ENCODE data around the gene SPEM3. TPM values are rescaled to one million over a fixed set of nuclear protein-coding genes. Genes with fewer than 3 reads are reported as not detected.
"Not testable (repeated sequence)": the region's sequence is repeated elsewhere in the genome, so short reads cannot be mapped to it uniquely, and the experiment has no call there.

The SPEM3 gene
- total RNA-seq, 1 donor from 2014 or later, result not detected

DNA sequence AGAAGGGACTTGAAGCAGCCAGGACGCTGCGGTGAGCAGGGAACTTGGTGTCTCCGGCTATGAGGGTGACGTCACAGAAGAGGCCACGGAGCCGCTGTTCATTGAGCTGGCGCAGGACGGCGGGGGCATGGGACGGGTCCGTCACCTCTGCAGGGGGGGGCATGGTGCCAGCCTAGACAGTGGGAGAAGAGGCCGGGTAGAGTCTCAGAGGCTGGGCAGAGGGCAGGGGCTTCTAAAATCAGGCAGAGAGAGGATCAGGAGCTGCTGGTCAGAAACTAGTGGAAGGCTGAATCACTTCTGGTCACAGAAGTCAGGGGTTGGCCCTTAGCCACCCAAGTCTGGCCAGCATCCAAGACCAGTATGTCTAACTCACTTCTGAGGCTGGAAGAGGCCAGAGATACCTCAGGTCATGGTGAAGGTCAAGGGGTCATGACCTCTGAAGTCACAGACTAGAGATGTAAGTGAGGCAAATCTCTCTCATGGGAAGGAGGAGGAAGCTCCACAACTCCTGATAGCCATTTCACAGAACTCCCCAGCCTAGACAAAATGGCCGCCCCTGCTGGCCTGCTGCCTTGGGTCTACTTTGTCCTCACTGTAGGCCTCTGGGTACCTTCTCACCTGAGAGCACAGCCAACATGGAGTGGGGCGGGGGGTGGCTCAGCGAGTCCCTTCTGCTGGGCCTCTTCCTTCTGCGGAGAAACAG, 38.1 kb downstream of the SPEM3 start:
- Mint-ChIP-seq H3K9me3 (ENCODE audit: low read depth) (no peaks in the 10 kb centered on the region), H3K27me3 (ENCODE audit: low read depth) (no peaks in the 10 kb centered on the region), H3K27ac (ENCODE audit: unreplicated experiment) (peak overlapping the region; percentile 61), H3K36me3 (ENCODE audit: low read depth) (peaks cover 6% of the 10 kb centered on the region), H3K4me3 (ENCODE audit: unreplicated experiment) (no peak overlapping the region), H3K4me1 (ENCODE audit: low read depth) (peaks cover 7% of the 10 kb centered on the region)
- TF ChIP-seq, protein P1, sequence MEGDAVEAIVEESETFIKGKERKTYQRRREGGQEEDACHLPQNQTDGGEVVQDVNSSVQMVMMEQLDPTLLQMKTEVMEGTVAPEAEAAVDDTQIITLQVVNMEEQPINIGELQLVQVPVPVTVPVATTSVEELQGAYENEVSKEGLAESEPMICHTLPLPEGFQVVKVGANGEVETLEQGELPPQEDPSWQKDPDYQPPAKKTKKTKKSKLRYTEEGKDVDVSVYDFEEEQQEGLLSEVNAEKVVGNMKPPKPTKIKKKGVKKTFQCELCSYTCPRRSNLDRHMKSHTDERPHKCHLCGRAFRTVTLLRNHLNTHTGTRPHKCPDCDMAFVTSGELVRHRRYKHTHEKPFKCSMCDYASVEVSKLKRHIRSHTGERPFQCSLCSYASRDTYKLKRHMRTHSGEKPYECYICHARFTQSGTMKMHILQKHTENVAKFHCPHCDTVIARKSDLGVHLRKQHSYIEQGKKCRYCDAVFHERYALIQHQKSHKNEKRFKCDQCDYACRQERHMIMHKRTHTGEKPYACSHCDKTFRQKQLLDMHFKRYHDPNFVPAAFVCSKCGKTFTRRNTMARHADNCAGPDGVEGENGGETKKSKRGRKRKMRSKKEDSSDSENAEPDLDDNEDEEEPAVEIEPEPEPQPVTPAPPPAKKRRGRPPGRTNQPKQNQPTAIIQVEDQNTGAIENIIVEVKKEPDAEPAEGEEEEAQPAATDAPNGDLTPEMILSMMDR (IDR thresholded peaks at IDR 0.05), result no peak
- DNase-seq (ENCODE audit: low spot score), result no peak

GRCh38 chr17:7467498-7467897, 38.8 kb downstream of the SPEM3 start:
- Mint-ChIP-seq H3K9me3 (ENCODE audit: low read depth) (no peaks in the 10 kb centered on the region), H3K4me1 (ENCODE audit: low read depth) (peaks cover 7% of the 10 kb centered on the region), H3K36me3 (ENCODE audit: low read depth) (peaks cover 6% of the 10 kb centered on the region), H3K27ac (ENCODE audit: unreplicated experiment) (no peak overlapping the region), H3K4me3 (ENCODE audit: unreplicated experiment) (no peak overlapping the region), H3K27me3 (ENCODE audit: low read depth) (no peaks in the 10 kb centered on the region)
- DNase-seq (ENCODE audit: low spot score), result no peak
- TF ChIP-seq, protein P1 (IDR thresholded peaks at IDR 0.05), result no peak

DNA sequence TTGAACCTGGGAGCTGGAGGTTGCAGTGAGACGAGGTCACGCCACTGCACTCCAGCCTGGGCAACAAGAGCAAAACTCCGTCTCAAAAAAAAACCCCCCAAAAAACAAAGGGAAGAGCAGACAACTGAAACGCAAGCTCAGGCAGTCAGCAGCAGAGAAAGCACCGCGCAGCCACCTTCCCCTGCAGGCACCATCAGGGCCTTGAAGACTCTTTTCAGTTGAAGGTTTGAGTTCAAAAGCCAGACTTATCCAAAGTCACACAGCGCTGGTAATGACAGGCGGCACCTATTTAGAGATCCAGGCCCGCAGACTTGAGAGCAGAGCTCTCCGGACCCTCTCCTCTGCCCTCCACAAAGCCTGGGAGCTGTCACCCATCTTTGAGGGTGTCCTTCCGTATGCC, 39.6 kb downstream of the SPEM3 start:
- TF ChIP-seq, protein P1 (IDR thresholded peaks at IDR 0.05), result no peak
- Mint-ChIP-seq H3K36me3 (ENCODE audit: low read depth) (peaks cover 4% of the 10 kb centered on the region), H3K27me3 (ENCODE audit: low read depth) (no peaks in the 10 kb centered on the region), H3K9me3 (ENCODE audit: low read depth) (no peaks in the 10 kb centered on the region), H3K4me1 (ENCODE audit: low read depth) (peaks cover 7% of the 10 kb centered on the region), H3K4me3 (ENCODE audit: unreplicated experiment) (no peak overlapping the region), H3K27ac (ENCODE audit: unreplicated experiment) (peak overlapping the region; percentile 32)
- no peak for DNase-seq (ENCODE audit: low spot score)

DNA sequence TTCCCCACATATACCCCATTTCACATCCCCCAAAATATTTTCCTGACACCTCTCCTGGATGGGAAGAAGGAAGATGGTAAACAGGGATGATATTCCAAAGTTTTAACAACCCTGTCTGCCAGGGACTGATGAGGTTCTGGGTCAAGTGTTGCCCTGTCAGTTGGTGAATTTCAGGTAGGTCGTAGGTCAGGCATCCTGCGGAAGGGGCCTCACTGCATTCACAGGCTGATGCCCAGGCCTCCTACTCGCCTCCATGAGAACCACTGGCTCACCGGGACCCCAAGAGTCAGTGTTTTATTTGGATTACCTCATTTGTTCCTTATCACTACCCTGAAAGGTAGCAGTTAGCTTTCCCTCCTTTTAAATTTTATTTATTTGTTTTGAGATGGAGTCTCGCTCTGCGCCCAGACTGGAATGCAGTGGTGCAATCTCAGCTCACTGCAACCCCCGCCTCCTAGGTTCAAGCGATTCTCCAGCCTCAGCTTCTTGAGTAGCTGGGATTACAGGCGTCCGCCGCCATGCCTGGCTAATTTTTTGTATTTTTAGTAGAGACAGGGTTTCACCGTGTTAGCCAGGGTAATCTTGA, 40.2 kb downstream of the SPEM3 start:
- no peak for DNase-seq (ENCODE audit: low spot score)
- TF ChIP-seq, protein P1 (IDR thresholded peaks at IDR 0.05), result no peak
- no peak overlapping the region for H3K27ac Mint-ChIP-seq (ENCODE audit: unreplicated experiment)
- no peaks in the 10 kb centered on the region for H3K9me3 Mint-ChIP-seq (ENCODE audit: low read depth)
- no peaks in the 10 kb centered on the region for H3K27me3 Mint-ChIP-seq (ENCODE audit: low read depth)
- H3K36me3 Mint-ChIP-seq (ENCODE audit: low read depth), result peaks cover 4% of the 10 kb centered on the region
- H3K4me3 Mint-ChIP-seq (ENCODE audit: unreplicated experiment), result no peak overlapping the region
- peaks cover 7% of the 10 kb centered on the region for H3K4me1 Mint-ChIP-seq (ENCODE audit: low read depth)

DNA sequence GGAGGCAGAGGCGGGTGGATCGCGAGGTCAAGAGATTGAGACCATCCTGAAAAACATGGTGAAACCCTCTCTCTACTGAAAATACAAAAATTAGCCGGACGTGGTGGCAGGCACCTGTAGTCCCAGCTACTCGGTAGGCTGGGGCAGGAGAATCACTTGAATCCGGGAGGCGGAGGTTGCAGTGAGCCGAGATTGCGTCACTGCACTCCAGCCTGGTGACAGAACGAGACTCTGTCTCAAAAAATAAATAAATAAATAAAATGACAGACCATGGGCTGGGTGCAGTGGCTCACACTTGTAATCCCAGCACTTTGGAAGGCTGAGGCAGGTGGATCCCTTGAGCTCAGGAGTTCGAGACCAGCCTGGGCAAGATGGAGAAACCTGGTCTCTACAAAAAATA, 41.2 kb downstream of the SPEM3 start:
- H3K27ac Mint-ChIP-seq (ENCODE audit: unreplicated experiment); DNase-seq (ENCODE audit: low spot score); H3K4me1 Mint-ChIP-seq (ENCODE audit: low read depth); H3K27me3 Mint-ChIP-seq (ENCODE audit: low read depth); H3K9me3 Mint-ChIP-seq (ENCODE audit: low read depth); H3K4me3 Mint-ChIP-seq (ENCODE audit: unreplicated experiment); H3K36me3 Mint-ChIP-seq (ENCODE audit: low read depth): not testable (repeated sequence)

DNA sequence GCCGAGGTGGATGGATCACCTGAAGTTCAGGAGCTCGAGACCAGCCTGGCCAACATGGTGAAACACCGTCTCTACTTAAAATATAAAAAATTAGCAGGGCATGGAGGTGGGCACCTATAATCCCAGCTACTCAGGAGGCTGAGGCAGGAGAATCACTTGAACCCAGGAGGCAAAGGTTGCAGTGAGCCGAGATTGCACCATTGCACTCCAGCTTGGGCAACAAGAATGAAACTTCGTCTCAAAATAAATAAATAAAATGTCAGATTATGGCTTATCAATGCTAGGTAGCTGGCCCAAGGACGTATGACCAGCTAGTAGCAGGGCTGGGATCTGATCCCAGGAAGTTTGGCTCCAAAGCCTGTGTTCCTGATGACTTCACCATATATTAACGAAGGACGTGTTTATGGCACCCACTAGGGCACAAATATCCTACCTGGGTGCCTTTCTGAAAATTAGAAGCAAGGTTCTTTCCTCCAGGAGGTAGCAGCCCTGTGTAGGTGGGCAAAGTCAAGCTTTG, 41.9 kb downstream of the SPEM3 start:
- not testable (repeated sequence) for H3K9me3 Mint-ChIP-seq (ENCODE audit: low read depth); H3K27ac Mint-ChIP-seq (ENCODE audit: unreplicated experiment); H3K36me3 Mint-ChIP-seq (ENCODE audit: low read depth); H3K27me3 Mint-ChIP-seq (ENCODE audit: low read depth); H3K4me3 Mint-ChIP-seq (ENCODE audit: unreplicated experiment); DNase-seq (ENCODE audit: low spot score); H3K4me1 Mint-ChIP-seq (ENCODE audit: low read depth)

Measured in chondrocyte (in vitro differentiated cells).